Thyroid gland (tissue), 4 donors: ENCODE results near the gene DYNC2I2.

Source experiments
- CTCF ChIP-seq, 6 experiments: fragments of 200-600 bp in 3 of 6; fragments of 450-650 bp in 3 of 6; sonication (generic) in 3 of 6; IDR thresholded peaks; one replicate each; pipeline ENCODE4 v1.5.1; 2016 to 2019; ENCODE audit warnings: antibody characterized with exemption in 6 of 6, mild to moderate bottlenecking in 2 of 6, inconsistent platforms in 1 of 6, moderate library complexity in 1 of 6
- POLR2A ChIP-seq, 2 donors: fragments of 450-650 bp; IDR thresholded peaks; one replicate each; pipeline ENCODE4 v1.6.1; 2017; ENCODE audit warnings: antibody characterized with exemption in 2 of 2, mild to moderate bottlenecking in 2 of 2, moderate library complexity in 1 of 2

- TF ChIP-seq CTCF (IDR thresholded peaks at IDR 0.05) (peak; percentile 53 to 93 (median 79)), POLR2A (IDR thresholded peaks at IDR 0.05) (no peak)
Measured at GRCh38 chr9:128702445-128702948, 45.9 kb upstream of the DYNC2I2 start, which contains the start of gene PKN3.
